ENCODE data around the gene UPK3A.

GRCh38 chr22:45317551-45318167, 32.9 kb downstream of the UPK3A start:
- TF ChIP-seq, protein P1, sequence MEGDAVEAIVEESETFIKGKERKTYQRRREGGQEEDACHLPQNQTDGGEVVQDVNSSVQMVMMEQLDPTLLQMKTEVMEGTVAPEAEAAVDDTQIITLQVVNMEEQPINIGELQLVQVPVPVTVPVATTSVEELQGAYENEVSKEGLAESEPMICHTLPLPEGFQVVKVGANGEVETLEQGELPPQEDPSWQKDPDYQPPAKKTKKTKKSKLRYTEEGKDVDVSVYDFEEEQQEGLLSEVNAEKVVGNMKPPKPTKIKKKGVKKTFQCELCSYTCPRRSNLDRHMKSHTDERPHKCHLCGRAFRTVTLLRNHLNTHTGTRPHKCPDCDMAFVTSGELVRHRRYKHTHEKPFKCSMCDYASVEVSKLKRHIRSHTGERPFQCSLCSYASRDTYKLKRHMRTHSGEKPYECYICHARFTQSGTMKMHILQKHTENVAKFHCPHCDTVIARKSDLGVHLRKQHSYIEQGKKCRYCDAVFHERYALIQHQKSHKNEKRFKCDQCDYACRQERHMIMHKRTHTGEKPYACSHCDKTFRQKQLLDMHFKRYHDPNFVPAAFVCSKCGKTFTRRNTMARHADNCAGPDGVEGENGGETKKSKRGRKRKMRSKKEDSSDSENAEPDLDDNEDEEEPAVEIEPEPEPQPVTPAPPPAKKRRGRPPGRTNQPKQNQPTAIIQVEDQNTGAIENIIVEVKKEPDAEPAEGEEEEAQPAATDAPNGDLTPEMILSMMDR (IDR thresholded peaks at IDR 0.05; ENCODE audit: low read depth, low read length): no peak
- TF ChIP-seq POLR2A (IDR thresholded peaks at IDR 0.05; ENCODE audit: extremely low read depth, insufficient read length): no peak
- TF ChIP-seq MYC (IDR thresholded peaks at IDR 0.05; ENCODE audit: low read depth, low read length): no peak
- TF ChIP-seq, protein P2, sequence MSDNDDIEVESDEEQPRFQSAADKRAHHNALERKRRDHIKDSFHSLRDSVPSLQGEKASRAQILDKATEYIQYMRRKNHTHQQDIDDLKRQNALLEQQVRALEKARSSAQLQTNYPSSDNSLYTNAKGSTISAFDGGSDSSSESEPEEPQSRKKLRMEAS (IDR thresholded peaks at IDR 0.05; ENCODE audit: low read depth, low read length): no peak

Measured in NB4 (cell line).